Pancreas (tissue), 10 donors: ENCODE results near the gene POLR3B. TPM values are rescaled to one million over a fixed set of nuclear protein-coding genes. Genes with fewer than 3 reads are reported as not detected.

ENCODE experiments used
- ATAC-seq, 4 donors: fragments of 200-7000 bp; cut with Tn5 transposase; one replicate each; pipeline versions ENCODE4 v1.8.0 to v1.9.1; 2020; ENCODE audit warnings: mild to moderate bottlenecking in 4 of 4, moderate library complexity in 4 of 4
- DNase-seq, 6 donors: peaks; one replicate each; pipeline ENCODE4 v3.0.0-alpha.2; 2020
- FAIRE-seq: peaks from 2 replicates; lab custom pipeline; 2012; peaks lifted over from hg19 to GRCh38; lab: Jason Lieb, UNC
- H3K27ac ChIP-seq, 4 donors: fragments of 200-600 bp; sonication (generic); 1 replicate in 3 of 4; 2 replicates in 1 of 4; pipeline versions ENCODE4 v1.5.0 to v1.8.0; 2020
- H3K27me3 ChIP-seq, 4 donors: fragments of 200-600 bp; one replicate each; pipeline ENCODE4 v1.8.0; 2021
- H3K36me3 ChIP-seq, 3 donors: fragments of 200-600 bp; sonication (generic) in 1 of 3; one replicate each; pipeline versions ENCODE4 v1.5.0 to v1.8.0; 2020 to 2021
- H3K4me1 ChIP-seq, 3 donors: fragments of 200-600 bp; one replicate each; pipeline ENCODE4 v1.8.0; 2021
- H3K4me3 ChIP-seq, 4 donors: fragments of 200-600 bp; sonication (generic) in 2 of 4; one replicate each; pipeline versions ENCODE4 v1.5.0 to v1.8.0; 2020 to 2021
- H3K9me3 ChIP-seq, 4 donors: fragments of 200-600 bp; one replicate each; pipeline ENCODE4 v1.8.0; 2021
- WGBS, 2 donors: extraction: QIAGEN DNeasy Blood & Tissue Kit; methylation state at CpG; one replicate each; pipeline ENCODE4 v1.1.7; 2013; 5-methylcytosine and 5-hydroxymethylcytosine counted together
- intact Hi-C, 3 donors: fragments of 100-400 bp; cut with DNase I; formaldehyde crosslinking; loops; one replicate each; pipeline versions ENCODE4 v1.11.1 to v1.14.2; 2022
- polyA plus RNA-seq, 2 donors: library from polyadenylated mRNA; stranded (reverse); fragments of 200-250 nt; gene quantifications; one replicate each; pipeline ENCODE4 v1.2.3, GENCODE V29; 2013
- total RNA-seq, 6 donors: library from RNA; stranded (reverse); fragmentation: NEBNext Ultra II Directional in 4 of 6; extraction: Animal tissue kit (Norgen Biotek cat#: 25700) in 4 of 6; gene quantifications; one replicate each; pipeline versions ENCODE4 v1.2.1 to v1.2.4, GENCODE V29; 2021 to 2023
- TF ChIP-seq, protein P1 (sequence below), 4 donors: fragments of 200-600 bp; sonication (generic) in 3 of 4; IDR thresholded peaks; one replicate each; pipeline versions ENCODE4 v1.5.0 to v1.8.0; 2021; ENCODE audit warnings: antibody characterized with exemption in 4 of 4
- donor health status: healthy with polysubstance abuse.
- donor health status: DM: no; HTN: no; CAD: no; lungs with moderate emphysema.
- donor health status: DM: no; HTN: no; CAD: no.
- donor health status: control.
- donor health status: control.
- donor health status: Bipolar disorder and iron deficiency.
- donor health status: DM: yes; HTN: yes; CAD: no.
- donor health status: DM: no; HTN: no; CAD: no.
- donor health status: DM: no; HTN: no; CAD: no.
- donor health status: DM: yes; HTN: yes; CAD: no.

POLR3B gene
- total and polyA plus RNA-seq, 8 donors, result 1.9 to 7.9 (median 4.8) TPM

DNA sequence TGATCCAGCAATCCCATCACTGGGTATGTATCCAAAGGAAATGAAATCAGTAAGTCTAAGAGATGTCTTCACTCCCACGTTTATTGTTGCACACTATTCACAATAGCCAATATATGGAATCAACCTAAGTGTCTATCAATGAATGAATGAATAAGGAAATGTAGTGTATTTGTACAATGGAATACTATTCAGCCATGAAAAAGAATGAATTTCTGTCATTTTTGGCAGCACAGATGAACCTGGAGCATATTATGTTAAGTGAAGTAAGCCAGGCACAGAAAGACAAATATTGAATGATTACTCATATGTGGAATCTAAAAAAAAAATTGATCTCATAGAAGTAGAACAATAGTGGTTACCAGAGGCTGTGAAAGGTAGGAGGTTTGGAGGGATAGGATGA lies 194.7 kb downstream of the POLR3B start:
- TF ChIP-seq, protein P1, sequence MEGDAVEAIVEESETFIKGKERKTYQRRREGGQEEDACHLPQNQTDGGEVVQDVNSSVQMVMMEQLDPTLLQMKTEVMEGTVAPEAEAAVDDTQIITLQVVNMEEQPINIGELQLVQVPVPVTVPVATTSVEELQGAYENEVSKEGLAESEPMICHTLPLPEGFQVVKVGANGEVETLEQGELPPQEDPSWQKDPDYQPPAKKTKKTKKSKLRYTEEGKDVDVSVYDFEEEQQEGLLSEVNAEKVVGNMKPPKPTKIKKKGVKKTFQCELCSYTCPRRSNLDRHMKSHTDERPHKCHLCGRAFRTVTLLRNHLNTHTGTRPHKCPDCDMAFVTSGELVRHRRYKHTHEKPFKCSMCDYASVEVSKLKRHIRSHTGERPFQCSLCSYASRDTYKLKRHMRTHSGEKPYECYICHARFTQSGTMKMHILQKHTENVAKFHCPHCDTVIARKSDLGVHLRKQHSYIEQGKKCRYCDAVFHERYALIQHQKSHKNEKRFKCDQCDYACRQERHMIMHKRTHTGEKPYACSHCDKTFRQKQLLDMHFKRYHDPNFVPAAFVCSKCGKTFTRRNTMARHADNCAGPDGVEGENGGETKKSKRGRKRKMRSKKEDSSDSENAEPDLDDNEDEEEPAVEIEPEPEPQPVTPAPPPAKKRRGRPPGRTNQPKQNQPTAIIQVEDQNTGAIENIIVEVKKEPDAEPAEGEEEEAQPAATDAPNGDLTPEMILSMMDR (IDR thresholded peaks at IDR 0.05), result no peak
- Histone ChIP-seq H3K9me3 (no peaks in the 10 kb centered on the region), H3K4me3 (no peak overlapping the region), H3K27me3 (no peaks in the 10 kb centered on the region), H3K36me3 (no peaks in the 10 kb centered on the region), H3K27ac (no peak overlapping the region), H3K4me1 (no peaks in the 10 kb centered on the region)
- no peak for DNase-seq
- ATAC-seq, result no peak
- FAIRE-seq, result no peak
- intact Hi-C loops, result no loop called here
- WGBS, 2 donors, result 42 to 63% methylated on average over 1 of the region's 1 CpG

Other genes with a start within 250 kb of the POLR3B start
- 1 to 10 TPM; 2.5 to 6.5 (median 2.6) TPM for gene NUAK1, start 218.8 kb upstream of the POLR3B start, total RNA-seq
- 1 to 10 TPM; 1.6 to 2.9 TPM for gene NUAK1, start 218.8 kb upstream of the POLR3B start, polyA plus RNA-seq
- 10 to 100 TPM; 19.8 to 45.3 (median 28.4) TPM for gene CKAP4, start 109.7 kb upstream of the POLR3B start, total RNA-seq
- 10 to 100 TPM in 1 of 2 donors, 1 to 10 TPM in 1; 5.6 to 14.3 TPM for gene CKAP4, start 109.7 kb upstream of the POLR3B start, polyA plus RNA-seq
- gene TCP11L2, start 55.0 kb upstream of the POLR3B start, total RNA-seq, result 10 to 100 TPM in 4 of 6 donors, 1 to 10 TPM in 2; 7.3 to 24.4 (median 12.9) TPM
- 1 to 10 TPM; 3.5 to 4.6 TPM for gene TCP11L2, start 55.0 kb upstream of the POLR3B start, polyA plus RNA-seq
- gene RFX4, start 225.3 kb downstream of the POLR3B start, total RNA-seq, result under 1 TPM in 5 of 6 donors, not detected in 1; 0.06 to 0.51 (median 0.12) TPM
- gene RFX4, start 225.3 kb downstream of the POLR3B start, polyA plus RNA-seq, result under 1 TPM; 0.05 to 0.08 TPM